Liver (tissue), 3 donors: ENCODE data around the gene IER2.
A peak's percentile ranks its signal among the peaks of the same experiment; 100 is the strongest.

Experiments used
- ATF3 ChIP-seq: IDR thresholded peaks from 2 replicates; pipeline ENCODE4 v1.6.1; 2016; ENCODE audit warnings: antibody characterized with exemption
- CTCF ChIP-seq: fragments of 150-350 bp; IDR thresholded peaks from 2 replicates; pipeline ENCODE4 v1.5.1; 2017; ENCODE audit warnings: improper control_type of control experiment, low read depth, low read length; ENCODE audit not compliant: missing input control
- EGR1 ChIP-seq, 2 donors: IDR thresholded peaks; 2 replicates each; pipeline ENCODE4 v1.6.1; 2016 to 2018; ENCODE audit warnings: antibody characterized with exemption in 2 of 2, low read depth in 2 of 2
- GABPA ChIP-seq, 2 donors: IDR thresholded peaks in 1 of 2; conservative IDR thresholded peaks in 1 of 2; 2 replicates each; pipeline ENCODE4 v1.6.1; 2016; ENCODE audit warnings: antibody characterized with exemption in 2 of 2, mild to moderate bottlenecking in 1 of 2, moderate library complexity in 1 of 2
- JUND ChIP-seq, 2 donors: IDR thresholded peaks; 2 replicates each; pipeline ENCODE4 v1.6.1; 2016; ENCODE audit warnings: antibody characterized with exemption in 2 of 2
- MAX ChIP-seq: IDR thresholded peaks from 2 replicates; pipeline ENCODE4 v1.6.1; 2016; ENCODE audit warnings: antibody characterized with exemption
- NR2F2 ChIP-seq: IDR thresholded peaks from 2 replicates; pipeline ENCODE4 v1.6.1; 2016; ENCODE audit warnings: antibody characterized with exemption
- RAD21 ChIP-seq, 2 donors: IDR thresholded peaks; 2 replicates each; pipeline ENCODE4 v1.6.1; 2016; ENCODE audit warnings: antibody characterized with exemption in 2 of 2, mild to moderate bottlenecking in 2 of 2
- REST ChIP-seq: IDR thresholded peaks from 2 replicates; pipeline ENCODE4 v1.6.1; 2016; ENCODE audit warnings: antibody characterized with exemption, mild to moderate bottlenecking
- TAF1 ChIP-seq: conservative IDR thresholded peaks from 2 replicates; pipeline ENCODE4 v1.6.1; 2016; ENCODE audit warnings: antibody characterized with exemption, mild to moderate bottlenecking
- YY1 ChIP-seq: IDR thresholded peaks from 2 replicates; pipeline ENCODE4 v1.6.1; 2016; ENCODE audit warnings: antibody characterized with exemption, mild to moderate bottlenecking
- ZBTB33 ChIP-seq: IDR thresholded peaks from 2 replicates; pipeline ENCODE4 v1.6.1; 2016; ENCODE audit warnings: antibody characterized with exemption
- donor health status: healthy.
- donor health status: healthy.

- TF ChIP-seq REST, result peak; percentile 74
- TF ChIP-seq CTCF, result no peak
- TF ChIP-seq RAD21 (IDR thresholded peaks at IDR 0.05), result peak in 1 of 2 donors; percentile 42
- peak in 1 of 2 donors; percentile 14 for TF ChIP-seq JUND (IDR thresholded peaks at IDR 0.05)
- TF ChIP-seq ATF3, result no peak
- peak in 1 of 2 donors; percentile 88 for TF ChIP-seq GABPA (IDR thresholded peaks at IDR 0.05 in 1 of 2, conservative IDR thresholded peaks at IDR 0.05 in 1 of 2)
- peak; percentile 98 for TF ChIP-seq MAX
- no peak for TF ChIP-seq ZBTB33
- TF ChIP-seq NR2F2, result no peak
- TF ChIP-seq EGR1 (IDR thresholded peaks at IDR 0.05; ENCODE audit: low read depth in 2 of 2), result peak; percentile 43 to 81
- TF ChIP-seq YY1, result peak; percentile 100
- TF ChIP-seq TAF1, result no peak
Measured at GRCh38 chr19:13116282-13117175, 33.7 kb upstream of the IER2 start, which contains the start of gene TRMT1.
